Testis (tissue), 2 donors: ENCODE data around the gene TNKS1BP1.

Experiments used
- CTCF ChIP-seq, 3 experiments: fragments of 450-650 bp in 2 of 3; fragments of 200-600 bp in 1 of 3; sonication (generic) in 1 of 3; IDR thresholded peaks; one replicate each; pipeline ENCODE4 v1.5.1; 2016 to 2019; ENCODE audit warnings: antibody characterized with exemption in 3 of 3, mild to moderate bottlenecking in 2 of 3, moderate library complexity in 1 of 3
- POLR2A ChIP-seq: fragments of 450-650 bp; IDR thresholded peaks from one replicate; pipeline ENCODE4 v1.6.1; 2017; ENCODE audit warnings: antibody characterized with exemption, mild to moderate bottlenecking, moderate library complexity

DNA sequence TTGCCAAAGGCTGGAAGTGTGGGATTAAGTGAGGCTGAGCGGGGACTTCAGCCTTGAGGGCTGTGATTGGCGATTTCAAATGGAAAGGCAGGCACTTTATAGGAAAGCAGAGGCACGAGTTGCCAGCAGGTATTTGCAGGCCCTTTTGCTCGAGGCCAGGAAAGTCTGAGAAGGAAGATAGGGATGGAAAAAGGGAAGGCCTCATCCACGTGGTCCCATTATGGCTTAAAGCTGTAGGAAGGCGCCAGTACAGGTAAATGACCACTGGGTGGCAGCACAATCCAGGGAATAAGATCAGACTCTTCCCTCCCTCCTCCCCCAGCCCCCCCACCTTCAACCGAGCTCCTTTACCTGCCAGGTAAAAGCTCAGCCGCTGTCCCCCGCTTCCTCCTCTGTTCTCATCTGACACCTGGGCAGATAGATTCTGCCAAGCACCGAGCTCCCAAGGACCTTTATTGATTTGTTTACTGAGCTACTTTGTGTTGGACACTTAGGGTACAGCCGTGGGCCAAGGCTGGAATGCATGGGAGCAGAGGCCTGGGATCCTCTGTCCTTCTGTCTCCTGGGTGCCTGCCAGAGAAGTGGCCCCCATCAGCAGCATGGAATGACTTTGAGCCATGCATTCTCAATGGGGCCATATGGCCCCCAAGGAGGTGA lies 20.9 kb upstream of the TNKS1BP1 start:
- peak; percentile 10 to 87 (median 79) for TF ChIP-seq CTCF (IDR thresholded peaks at IDR 0.05)
- no peak for TF ChIP-seq POLR2A
